Activated CD4-positive, alpha-beta T cell treated with anti-CD3 and anti-CD28 coated beads for 4 hours (primary cell): ENCODE measurements around the gene IPO11.
"Not testable (repeated sequence)": the region's sequence is repeated elsewhere in the genome, so short reads cannot be mapped to it uniquely, and the experiment has no call there.

Experiments used
- DNase-seq, 2 donors: peaks; one replicate each; pipeline ENCODE4 v3.0.0-alpha.2; 2020

IPO11 gene

DNA sequence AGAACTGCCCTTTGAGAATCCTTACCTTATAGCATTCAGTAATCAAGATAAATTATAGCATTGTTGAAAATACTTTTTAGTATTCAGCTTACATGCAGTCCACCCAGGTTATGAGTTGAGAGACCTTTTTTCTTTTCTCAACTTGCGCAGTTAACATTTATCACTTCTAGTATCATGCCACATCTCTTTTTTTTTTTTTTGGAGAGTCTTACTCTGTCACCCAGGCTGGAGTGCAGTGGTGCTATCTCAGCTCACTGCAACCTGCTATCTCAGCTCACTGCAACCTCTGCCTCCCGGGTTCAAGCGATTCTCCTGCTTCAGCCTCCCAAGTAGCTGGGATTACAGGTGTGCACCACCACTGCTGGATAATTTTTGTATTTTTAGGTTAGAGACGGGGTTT, 195.1 kb downstream of the IPO11 start:
- no peak for DNase-seq

- DNase-seq = no peak
Observed at GRCh38 chr5:62608529-62609511, 196.3 kb downstream of the IPO11 start.

DNA sequence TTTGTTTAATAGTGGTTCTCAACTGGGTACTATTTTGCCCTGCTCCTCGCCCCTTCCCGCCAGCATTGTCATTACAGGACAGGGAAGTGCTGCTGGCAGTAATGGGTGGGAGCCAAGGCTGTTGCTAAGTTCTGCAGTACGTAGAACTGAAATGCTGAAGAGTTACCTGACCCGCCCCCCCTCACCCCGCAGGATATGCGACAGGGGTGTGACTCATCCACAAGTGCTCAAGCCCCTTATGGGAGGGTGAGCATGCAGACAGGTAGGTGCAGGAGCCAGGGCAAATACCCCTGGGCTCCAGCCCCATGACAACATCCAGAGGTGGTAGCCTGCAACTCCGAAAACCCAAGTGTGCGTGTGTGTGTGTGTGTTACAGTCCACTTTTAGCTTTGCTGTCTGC, 201.8 kb downstream of the IPO11 start:
- no peak for DNase-seq

GRCh38 chr5:62616615-62617277, 204.2 kb downstream of the IPO11 start:
- DNase-seq = no peak

DNA sequence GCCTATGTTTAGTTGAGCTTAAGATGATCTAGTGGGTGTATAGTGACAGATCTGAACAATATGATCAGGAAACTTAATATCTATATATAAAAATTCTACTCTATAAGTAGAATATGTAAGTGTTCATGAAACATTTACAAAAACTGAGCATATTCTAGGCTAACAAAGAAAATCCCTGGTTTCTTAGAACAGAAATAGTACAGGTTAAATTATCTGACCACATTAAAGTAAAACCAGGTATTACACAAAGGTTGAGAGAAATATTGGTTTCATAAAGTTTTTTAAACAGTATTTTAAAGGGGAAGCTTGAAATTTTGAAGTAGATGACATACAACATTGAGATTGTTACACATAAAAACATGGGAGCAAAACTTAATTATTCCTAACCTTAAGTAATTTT, 205.4 kb downstream of the IPO11 start:
- DNase-seq = no peak

- no peak for DNase-seq
Observed at GRCh38 chr5:62620761-62621160, 208.2 kb downstream of the IPO11 start.

DNA sequence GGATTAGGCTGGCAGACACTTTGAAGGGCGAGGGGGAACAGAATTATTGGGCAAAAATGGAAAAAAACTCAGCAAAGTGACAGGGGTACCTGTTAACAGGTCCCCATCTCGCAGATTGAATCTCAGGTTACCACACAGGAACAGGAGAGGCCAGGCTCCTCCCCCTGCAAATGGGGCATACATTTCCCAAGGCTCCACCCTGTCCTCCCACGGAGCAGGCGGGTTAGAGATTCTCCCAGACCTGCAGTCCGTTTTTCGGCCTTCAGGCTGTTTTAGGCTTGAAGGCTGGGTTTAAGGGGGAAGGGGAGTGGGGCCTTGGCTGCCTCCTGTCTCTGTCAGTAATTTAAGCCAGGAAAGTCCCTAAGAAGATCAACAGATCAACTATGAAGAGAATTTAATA, 208.7 kb downstream of the IPO11 start:
- DNase-seq = no peak

DNA sequence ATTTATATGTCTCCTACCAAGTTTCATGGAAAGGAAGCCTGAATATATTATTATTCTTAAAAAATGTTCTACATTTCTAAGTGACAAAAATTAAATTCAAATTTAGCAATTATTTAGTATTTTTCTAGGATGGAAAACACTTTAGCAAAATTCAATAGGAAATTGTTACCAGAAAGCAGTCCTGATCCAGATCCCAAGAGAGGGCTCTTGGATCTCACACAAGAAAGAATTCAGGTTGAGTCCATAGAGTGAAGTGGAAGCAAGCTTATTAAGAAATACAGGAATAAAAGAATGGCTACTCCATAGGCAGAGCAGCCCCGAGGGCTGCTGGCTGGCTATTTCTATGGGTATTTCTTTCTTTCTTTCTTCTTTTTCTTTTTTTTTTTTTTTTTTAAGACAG, 210.7 kb downstream of the IPO11 start:
- no peak for DNase-seq

DNA sequence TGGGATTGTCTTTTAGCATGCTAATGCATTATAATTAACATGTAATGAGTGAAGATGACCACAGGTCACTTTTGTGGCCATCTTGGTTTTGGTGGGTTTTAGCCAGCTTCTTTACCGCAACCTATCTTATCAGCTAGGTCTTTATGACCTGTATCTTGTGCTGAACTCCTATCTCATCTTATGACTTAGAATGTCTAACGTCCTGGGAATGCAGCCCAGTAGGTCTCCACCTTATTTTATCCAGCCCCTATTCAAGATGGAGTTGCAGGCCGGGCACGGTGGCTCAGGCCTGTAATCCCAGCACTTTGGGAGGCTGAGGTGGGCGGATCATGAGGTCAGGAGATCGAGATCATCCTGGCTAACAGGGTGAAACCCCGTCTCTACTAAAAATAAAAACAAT, 211.9 kb downstream of the IPO11 start:
- DNase-seq = not testable (repeated sequence)

DNA sequence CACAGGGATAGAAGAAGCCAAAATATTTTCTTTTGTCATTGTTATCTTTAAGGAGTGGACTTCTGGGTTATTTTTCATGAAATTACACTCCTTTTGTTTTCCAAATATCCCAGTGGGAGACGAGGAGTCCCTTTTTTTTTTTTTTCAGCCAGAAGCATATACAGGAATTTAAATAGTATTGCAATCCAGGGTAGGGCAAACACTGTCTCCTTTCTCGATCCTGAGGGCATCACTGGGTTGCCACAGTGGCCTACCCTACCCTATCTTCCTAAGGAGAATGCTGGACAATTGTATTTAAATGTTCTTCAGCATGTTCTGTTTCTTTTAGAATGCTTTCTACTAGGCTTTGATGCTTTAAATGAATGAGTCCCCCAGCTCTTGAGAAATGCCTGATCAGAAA, 214.0 kb downstream of the IPO11 start:
- DNase-seq = no peak

DNA sequence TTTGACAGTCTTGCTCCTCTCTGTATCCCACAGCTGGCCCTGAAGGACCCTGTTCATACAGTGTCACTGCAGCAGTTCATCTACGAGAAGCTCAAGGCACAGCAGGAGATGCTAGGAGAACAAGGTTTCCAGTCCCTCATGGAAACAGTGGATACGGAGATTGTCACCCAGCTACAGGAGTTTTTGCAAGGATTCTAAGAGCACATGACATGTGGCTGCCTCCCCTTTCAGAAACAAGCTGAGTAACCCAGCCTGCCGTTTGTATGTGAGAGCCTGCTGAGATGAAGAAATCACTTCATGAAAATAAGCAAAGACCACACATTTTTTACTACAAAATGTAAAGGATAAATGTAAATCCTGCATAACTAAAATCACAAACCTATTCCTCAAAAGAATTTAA, 214.6 kb downstream of the IPO11 start:
- no peak for DNase-seq

- DNase-seq = no peak
Observed at GRCh38 chr5:62627901-62628300, 215.3 kb downstream of the IPO11 start.

GRCh38 chr5:62631909-62632580, 219.5 kb downstream of the IPO11 start:
- DNase-seq = no peak

DNA sequence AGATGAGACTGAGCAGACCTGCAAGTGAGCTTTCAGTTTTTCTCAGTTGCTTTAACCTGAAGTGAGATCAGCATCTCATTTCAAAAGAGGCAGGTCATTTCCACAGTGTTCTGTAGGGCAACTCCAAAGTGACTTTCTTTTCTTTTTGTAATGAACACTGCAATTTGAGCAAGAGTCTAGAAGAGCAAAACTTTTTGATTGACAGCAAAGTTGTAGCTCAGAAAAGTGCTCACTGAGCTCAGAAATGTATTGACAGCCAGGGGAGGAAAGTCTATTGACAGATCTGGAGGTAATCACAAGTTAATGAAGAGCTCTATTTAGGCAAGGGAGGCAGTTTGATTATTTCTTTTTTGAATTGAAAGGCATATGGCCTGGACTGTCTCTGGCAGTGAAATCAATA, 220.7 kb downstream of the IPO11 start:
- DNase-seq = no peak

DNA sequence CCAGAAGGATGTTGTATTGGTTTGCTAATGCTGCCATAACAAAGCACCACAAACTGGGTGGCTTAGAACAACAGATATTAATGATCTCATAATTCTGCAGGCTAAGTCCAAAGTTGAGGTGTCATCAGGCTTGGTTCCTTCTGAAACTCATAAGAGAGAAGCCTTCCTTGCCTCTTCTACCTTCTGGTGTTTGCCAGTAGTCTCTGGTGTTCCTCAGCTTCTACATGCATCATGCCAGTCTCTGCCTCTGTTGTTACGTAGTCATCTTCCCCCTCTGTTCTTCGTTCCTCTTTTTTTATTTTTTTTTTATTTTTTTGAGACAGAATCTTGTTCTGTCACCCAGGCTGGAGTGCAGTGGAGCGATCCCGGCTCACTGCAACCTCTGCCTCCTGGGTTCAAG, 227.9 kb downstream of the IPO11 start:
- no peak for DNase-seq

GRCh38 chr5:62642468-62642867, 229.9 kb downstream of the IPO11 start:
- DNase-seq = no peak

DNA sequence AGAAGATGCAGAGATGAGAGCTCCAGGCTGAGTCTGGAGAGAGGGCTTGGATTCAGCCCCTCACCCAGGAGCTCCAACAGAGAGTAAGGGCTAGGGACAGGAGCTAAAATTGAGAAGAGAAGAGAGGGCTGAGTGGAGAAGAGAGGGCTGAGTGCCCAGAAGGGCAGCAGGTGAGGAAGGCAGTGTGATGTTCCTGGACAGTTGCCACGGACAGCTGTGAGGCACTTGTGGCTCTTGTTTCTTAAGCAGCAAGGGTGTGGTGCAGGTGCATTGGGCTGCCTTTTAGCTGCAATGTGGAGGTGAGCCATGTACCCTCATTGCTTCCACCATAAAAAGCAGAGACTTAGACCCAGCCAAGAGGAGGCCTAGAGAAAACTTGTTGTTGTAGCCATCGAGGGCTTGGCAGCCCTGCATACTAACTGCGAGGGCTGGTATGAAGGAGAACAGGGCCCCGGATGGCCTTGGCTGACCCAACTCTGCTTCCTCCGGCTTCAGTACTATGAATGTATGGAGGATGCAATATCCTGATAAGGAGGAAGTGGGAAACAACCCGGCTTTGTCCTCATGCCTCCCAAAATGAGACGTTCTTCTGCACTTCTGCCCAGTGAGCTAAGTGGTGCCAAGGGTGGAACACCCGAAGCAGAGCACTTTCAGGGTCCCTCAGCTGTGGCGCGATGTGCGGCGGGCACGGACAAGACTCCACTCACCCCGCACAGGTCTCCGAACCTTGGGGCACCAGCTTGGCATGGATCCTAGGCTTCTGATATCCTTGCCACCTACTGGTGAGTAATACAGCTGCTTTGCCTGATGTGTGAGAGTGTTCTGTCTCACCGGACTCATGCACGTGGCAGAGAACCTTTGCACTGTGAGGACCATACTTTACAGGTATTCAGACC, 231.2 kb downstream of the IPO11 start:
- DNase-seq = no peak

GRCh38 chr5:62645223-62645622, 232.7 kb downstream of the IPO11 start:
- DNase-seq = no peak

DNA sequence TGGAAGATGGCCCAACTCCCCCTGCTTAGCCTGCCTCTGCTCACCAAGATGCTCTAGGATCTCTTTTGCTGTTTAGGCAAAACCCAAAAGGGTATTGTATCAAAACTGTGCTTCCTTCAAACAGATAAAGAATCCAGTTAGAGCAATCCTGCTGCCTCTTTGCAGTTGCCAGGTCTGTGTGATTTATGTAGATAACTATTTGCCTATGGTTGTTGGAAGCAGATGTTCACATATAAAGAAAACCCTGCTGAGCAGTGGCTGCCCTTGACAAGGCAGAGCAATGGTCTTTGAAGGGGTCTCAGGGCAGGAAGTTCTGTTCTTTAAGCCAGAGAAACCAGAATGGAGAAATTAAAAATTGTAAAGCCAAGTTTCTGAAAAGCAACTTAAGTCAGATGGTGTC, 234.7 kb downstream of the IPO11 start:
- no peak for DNase-seq

- DNase-seq = no peak
Observed at GRCh38 chr5:62649025-62649424, 236.5 kb downstream of the IPO11 start.

GRCh38 chr5:62649476-62650113, 237.0 kb downstream of the IPO11 start:
- DNase-seq = no peak

DNA sequence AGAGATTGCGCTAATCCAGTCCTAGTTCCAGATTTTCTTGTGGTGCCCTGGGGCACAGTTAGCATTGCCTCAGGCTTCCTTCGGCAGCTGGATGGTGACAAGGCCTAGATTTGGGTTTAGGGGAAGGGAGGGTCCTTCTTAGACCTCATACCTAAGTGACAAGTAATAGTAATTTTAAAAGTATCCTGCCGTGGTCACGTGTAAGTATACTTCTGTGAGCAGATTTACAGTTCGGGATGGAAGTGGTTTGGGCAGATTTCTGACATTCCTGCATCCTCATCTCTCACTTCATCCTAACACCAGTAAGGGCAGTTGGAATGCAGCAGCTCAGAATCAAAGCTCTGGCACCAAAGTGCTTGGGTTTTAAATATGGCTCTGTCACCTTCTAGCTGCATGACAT, 237.6 kb downstream of the IPO11 start:
- DNase-seq = no peak
